ENCODE results near the gene MYOCD.

Gene MYOCD

DNA sequence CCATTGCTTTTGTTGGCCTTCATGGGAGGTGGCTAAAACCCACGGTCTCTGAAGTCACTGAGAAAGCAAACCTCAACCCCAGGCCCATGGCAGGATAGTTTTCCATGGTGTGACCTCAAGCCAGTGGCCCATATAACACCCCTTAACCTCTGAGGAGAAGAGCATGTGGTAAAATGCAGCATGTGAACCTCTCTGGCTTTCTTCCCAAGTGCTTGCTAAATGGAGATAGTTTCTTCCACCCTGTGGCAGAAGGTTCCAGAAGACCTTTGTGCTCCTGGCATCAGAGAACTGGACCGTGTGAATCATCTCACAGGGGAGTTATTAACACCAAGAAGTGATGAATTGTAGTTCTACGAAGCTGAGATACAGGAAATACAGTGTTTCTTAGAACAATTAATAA is 47.3 kb downstream of the MYOCD start:
- no peak for DNase-seq (ENCODE audit: low spot score)

DNA sequence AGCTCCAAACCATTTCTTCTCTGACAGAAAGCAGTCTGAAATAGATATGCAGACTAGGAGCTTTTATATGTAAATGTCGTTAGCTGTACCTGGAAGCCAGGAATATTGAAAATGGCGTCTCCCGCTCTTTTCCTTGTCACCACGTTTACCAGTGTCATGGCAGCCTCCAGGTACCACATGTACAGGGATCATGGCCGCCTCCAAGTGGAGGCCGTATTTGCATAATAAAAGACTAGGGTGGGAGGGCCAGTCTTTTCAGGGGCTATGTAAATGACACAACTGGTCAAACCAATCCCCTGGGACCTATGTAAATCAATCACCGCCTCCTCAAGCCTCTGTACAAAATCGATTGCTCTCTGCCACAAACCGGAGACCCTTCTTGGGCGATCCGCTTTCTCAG is 54.3 kb downstream of the MYOCD start:
- no peak for DNase-seq (ENCODE audit: low spot score)

DNA sequence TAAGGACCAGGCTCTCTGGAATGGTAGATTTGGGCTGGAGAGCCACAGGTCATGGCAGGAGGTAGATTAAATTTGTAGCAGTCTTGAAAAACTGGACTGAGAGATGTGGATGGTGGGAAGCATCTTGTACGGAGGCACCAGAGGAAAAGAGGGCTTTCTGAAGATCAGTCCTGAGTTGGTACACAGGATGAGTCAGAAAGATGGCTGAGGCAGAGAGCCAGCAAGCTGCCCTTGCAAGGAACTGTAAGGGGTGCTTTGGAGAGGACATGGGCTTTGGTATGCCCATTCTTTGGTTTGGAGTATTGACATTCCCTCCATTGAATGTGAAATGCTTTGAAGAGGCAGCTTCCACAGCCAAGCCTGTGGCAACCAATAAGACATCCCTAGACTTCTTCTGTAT is 55.9 kb downstream of the MYOCD start:
- no peak for DNase-seq (ENCODE audit: low spot score)

DNA sequence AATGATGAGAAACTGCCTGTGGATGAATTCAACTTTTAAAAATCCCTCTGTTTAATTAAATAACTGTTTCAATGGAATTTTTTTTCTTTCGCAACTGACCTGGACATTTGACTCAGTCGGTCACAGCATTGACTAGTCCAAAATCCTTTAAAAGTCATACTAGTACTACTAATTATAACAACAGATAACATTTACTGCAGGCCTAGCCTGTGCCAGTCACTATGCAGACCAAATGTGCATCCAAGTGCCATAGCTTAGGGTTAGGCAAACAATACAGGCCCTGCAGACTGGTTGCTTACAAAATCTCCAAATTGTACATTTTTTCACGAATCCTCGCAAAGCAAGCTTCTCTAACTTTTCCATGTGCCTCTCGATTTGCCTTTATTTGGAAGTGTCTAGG is 56.6 kb downstream of the MYOCD start:
- DNase-seq (ENCODE audit: low spot score): no peak

DNA sequence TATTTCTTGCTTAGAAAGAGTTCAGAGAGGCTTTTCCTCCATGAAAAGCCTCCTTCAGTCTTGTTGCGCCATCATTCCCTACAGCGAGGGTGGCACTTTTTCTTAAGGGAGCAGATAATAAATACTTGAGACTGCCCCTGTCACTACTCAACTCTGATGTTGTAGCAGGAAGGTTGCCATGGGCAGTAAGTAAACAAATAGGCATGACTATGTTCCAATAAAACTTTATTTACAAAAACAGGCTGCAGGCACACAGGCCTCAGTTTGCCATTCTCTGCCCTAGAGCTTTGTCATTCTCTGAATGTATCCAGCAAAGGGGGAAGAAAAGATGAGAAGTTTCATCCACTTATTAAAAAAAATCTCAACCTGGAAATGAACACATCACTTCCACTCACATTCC is 60.4 kb downstream of the MYOCD start:
- DNase-seq (ENCODE audit: low spot score): no peak

DNA sequence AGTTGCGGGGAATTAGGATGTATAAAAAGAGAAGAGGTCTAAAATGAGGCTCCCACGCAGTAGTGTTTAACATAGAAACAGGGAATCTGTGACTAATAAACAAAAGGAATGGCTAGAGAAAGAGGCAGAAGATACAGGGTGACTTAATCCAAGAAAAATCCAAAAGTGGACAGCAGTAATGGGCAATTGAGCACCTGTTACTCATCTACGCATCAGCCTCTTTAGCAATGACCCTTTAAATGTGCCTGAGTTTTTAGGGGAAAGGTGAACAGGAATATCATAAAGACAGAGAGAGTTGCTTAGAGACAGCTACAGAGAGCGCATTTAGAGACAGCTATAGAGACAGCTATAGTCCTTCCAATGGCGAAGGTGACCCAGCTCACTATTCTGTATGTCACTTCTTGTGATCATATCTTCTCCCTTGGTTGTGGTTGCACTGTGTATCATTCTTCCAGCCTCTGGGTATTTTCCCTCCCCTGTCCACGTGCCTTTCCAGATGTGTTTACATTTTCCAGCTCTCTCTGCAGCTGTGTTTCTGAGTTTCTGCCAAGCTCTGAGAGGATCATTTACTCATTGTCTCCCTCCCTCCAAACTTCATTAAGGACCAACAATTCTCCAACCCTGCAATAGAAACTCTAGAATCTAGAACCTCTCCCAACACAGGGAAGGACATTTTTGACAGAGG is 61.5 kb downstream of the MYOCD start:
- DNase-seq (ENCODE audit: low spot score): no peak

DNA sequence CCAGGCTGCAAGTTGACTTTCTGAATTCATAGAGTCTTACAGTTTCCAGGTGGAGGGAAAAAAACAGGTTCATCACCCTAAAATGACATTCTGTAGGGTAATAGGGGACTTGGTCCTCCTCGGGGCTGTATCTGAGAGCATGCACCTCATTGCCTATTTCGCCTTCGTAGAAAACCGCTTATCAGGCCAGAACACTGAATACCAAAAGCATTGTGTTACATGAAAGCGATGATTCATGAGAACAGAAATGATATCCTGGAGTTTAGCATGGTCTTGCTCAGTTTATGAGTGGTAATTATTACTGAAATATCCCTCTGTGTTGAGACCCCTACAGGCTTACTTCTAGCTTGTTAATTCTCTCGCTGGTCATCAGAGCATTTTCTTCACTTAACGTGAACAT is 62.2 kb downstream of the MYOCD start:
- no peak for DNase-seq (ENCODE audit: low spot score)

DNA sequence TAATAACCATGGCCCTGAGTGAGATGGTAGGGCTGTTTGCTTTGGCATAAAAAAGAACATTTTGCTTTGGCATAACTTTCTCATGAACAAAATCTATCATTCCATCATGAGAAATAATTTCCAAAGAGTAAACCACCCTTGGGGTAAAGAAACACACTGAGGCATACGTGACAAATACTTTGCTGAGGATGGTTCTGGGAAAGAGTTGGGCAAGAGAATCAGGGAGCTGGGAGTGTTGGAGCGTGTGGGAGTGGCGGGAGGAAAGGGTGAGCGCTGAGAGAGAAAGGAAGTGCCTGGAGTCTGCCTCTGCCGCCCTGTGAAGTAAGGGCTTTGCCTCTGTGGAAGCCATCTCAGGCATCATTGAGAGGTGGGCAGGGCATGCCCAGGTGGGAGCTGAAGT is 63.4 kb downstream of the MYOCD start:
- no peak for DNase-seq (ENCODE audit: low spot score)

DNA sequence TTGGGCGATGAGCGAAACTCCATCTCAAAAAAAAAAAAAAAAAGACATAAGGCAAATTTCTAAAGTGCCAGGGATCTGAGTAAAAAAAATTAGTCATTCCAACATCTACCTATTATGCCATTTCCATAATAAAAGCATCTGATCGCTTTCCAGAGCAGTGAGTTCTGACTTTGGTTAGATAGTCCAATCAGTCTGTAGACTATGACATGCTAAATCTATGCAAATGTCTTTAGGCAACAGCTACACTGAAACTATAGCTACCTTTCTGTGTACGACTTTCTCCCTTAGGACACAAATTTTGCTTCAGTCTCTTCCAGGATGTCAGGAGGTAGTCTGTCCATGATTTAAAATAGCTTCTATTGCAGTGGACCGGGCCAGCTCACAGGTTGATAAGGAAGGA is 64.7 kb downstream of the MYOCD start:
- DNase-seq (ENCODE audit: low spot score): no peak

DNA sequence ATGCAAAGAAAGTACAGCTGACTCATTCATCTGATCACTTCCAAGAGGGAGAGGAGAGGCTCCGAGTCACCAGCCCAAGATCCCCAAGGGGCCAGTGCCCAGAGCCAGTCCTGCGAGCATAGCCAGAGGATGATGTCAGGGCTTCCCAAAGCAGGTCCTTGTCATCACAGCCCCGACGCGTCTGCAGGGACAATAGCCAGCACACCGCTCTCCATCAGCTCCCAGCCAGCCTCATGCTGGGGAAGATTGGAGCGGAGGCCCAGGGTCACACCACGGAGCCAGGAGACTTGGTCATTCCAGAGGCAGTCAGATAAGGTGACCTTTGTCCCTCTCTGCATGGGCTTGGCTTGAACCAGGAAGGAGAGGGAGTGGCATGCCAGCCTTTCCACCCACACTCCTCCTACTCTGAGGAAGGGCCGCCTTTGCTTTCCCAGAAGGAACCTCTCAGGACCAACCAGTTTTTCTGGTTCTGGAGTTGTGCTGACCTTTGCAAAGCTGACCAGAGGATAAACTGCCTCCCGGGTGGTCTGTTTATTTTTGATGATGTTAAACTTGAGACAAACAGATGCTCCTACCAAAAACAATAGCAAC is 65.3 kb downstream of the MYOCD start:
- no peak for DNase-seq (ENCODE audit: low spot score)

DNA sequence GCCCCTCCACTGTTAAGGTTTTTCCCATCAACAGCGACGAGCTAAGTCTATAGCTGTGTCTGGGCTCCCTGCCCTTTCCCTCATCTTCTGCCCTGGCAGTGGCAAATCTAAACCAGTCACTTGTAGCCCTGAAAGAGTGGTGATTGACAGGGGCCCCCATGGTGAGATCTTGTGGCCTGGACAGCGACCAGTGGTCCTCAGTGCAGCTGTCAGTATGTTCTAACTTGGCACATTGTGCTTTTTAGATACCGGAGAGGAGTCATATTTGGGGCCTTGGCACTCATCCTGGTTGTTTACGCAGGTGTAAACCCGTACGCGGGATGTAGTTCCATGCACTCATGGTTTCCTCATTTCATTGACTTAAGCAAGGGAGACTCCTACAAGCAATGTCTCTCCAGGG is 66.1 kb downstream of the MYOCD start:
- DNase-seq (ENCODE audit: low spot score): no peak

DNA sequence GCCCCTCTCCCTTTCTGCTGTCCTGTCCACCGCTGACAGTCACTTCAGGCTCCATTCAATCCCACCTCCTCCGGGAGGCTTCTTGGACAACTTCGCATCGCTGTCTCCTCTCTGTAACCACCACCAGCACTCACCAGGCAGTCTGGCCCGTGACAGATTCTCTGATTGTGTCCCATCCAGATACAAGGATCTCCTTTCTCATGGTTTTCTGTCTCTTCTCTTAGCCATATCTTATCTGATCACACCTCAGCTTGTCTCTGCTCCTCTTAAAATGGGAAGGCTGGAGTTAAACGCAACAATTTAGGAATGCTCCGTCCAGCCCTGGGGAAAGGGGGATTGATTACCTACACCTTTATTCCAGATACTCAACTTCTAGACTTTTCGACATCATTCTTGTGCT is 66.7 kb downstream of the MYOCD start:
- no peak for DNase-seq (ENCODE audit: low spot score)

DNA sequence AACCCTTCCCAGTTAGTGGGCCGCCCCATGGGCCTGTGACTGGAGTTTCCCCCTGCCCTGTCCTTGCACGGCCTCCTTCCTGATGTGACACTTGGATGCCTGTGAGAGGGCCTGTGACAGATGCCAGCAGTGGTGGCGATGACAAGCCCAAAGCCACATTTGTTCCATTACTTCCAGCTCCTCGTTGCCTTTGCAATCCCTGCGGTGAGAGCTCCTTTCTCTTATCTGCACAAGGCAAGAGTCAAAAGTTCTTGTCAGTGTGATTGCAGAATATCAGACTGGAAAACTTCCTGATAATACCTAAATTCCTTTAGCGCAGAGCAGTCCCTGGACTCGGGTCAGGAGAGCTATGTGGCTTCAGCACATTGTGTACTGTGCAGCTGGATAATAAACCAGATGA is 69.2 kb downstream of the MYOCD start:
- no peak for DNase-seq (ENCODE audit: low spot score)

DNA sequence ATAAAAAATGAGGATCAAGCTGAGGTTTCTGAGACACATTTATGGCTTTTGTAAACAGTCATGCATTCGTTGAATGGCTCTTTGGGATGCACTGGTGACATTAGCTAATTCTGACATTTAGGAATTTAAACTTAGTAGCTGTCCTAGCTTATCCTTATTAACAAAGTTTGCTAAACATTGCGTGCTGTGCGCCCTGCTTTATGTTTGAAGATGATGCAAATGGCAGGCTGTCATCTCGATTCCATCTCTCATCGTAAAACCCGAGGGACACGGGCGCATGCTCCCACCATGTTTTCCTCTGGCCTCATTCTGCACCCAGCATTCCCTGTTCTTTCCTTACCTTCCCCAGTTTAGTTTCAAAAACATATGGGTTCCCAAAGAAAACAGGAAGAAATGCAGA is 69.8 kb downstream of the MYOCD start:
- no peak for DNase-seq (ENCODE audit: low spot score)

DNA sequence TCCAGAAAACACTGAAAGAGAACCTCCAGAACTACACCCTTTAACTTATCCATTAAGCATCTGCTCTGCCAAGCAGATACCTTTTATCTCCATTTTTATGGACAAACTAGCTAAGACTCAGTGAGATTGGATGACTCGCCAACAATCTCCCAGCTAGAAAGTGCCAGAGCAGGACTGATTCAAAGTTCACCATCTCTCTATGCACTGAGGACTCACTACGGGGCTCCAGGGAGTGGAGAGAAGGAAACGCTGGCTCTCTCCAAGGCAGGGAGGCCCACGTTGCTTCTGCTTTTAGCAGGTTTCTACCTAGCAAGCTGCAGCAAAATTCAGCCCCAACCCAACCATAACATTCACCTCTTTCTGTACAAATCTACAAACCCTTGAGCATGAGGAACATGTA is 70.8 kb downstream of the MYOCD start:
- no peak for DNase-seq (ENCODE audit: low spot score)

DNA sequence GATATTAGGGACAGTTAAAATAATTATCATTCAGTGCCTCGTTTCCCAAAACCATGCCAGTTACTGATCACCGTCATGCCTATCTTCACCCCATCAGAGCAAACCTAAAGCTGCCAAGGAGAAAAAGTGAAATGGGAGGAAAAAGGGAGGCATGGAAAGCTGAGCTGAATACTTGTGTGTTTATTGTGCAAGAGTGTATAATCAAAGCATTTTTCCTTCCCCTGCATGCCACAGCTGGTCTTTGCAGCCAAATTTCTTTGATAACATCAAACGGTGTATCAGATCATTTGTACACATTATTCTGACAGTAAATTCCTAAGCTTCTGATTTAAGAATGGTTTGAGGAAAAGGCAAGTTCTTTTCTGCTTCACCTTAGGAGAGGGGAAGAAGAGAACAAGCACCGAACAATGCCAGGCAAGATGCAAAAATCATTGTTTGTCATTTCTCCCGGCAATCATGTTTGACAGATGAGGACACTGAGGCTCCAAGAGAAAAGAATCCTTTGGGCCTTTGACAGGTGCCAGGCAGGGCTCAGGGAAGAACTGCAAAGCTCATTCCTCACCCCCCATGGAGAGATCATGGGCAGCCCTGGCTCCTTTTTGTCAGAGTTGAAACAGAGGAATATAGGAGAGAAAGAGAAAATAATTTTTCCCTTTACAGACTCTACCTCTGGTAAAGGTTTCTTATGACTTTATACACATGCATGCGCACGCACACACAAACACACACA is 72.2 kb downstream of the MYOCD start:
- DNase-seq (ENCODE audit: low spot score): no peak

DNA sequence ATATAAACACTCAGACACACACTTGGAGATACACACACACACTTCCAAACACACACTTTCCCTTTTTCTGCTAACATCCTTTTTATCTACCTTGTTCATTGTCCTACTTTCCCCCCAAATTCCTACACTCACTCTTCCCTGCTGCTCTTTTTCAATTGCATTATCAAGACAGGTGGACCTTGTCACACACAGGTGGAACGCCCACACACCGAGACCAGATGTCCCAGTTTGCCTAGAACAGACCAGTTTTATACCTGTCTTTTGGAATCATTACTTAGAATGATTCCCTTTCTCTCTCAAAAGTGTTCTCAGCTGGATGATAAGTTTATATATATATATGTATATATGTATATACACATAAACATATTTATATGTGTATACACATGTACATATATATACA is 72.9 kb downstream of the MYOCD start:
- DNase-seq (ENCODE audit: low spot score): no peak

DNA sequence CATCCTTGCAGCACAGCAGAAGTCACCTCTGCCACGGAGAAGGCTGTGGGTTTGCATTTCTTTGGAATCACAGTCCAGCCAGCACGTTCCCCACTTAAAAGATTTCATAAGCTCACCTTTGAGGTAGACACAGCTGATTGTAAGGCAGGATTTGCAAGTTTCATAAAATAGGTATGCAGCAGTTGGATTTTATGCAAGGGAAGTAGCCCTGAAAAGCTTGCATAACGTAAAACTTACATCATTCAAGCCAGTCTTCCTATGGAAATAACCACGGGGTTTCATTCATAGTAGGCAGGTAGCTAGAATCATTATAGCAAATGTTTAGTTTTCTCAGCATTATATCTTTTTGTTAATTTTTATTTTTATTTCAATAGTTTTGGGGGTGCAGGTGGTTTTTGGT is 73.8 kb downstream of the MYOCD start:
- no peak for DNase-seq (ENCODE audit: low spot score)

DNA sequence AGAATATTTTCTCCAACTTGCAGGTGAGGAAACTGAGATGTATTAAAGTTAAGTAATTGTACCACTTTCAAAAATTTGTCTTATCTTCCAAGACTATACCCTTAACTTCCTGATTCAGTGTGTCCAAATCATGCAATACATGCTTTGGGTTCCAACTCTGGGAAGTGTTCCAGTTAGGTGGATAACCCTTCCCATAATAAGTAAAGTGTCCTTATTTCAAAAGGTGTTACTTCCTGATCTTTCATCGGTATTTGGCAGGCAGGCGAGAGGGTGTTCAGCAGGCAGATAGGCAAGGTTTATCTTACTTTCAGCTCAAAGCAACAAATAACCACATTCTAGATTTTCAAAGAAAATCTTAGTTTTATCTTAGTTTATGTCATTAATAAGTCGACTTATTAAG is 77.4 kb downstream of the MYOCD start:
- no peak for DNase-seq (ENCODE audit: low spot score)

DNA sequence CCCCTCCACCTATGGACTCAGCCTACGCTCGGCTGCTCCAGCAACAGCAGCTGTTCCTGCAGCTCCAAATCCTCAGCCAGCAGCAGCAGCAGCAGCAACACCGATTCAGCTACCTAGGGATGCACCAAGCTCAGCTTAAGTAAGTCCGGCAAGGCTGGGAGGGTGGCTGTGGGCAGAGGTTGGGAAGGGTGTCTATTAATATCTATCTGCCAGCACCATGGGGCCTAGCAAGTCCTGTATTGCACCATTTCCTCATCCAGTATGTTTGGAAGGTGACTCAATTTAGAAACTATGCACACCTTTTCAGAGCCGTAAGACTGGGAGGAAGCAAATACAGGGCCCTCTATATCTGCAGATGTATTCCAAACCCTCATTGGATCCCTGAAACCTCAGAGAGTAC is 78.6 kb downstream of the MYOCD start:
- no peak for DNase-seq (ENCODE audit: low spot score)

DNA sequence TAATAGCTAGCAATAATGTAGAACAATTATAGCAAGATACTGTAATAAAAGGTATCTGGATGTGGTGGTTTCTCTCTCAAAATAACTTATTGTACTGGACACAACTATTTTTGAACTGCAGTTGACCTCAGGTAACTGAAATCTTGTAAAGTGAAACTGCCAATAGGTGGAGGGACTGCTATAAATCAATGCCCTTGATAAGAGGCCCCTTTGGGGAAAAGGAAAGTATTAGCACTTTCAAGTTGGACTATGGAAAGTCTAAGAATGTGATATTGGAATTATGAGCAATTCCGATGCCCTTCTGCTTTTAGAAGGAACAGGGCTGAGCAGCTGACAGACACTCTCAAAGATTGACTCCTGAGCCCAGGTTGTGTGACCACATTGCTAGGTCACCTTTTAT is 79.1 kb downstream of the MYOCD start:
- DNase-seq (ENCODE audit: low spot score): no peak

DNA sequence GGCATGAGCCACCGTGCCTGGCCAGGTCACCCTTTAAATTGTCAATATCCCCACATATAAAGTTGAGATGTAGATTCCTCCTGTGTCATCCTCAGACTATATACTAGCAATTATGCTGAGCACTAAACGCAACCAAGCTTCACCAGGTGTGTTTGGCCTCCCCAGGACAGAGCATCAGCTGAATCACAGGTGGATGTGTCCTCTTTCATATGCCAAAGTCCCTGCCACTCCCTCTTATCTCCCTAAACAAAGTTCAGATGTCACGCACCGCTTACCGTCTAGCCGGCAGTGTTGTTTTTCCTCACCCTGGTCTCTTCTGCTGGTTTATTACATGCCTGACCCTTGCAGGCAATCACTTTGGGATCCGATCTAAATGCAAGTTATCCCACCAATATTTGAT is 79.8 kb downstream of the MYOCD start:
- no peak for DNase-seq (ENCODE audit: low spot score)

DNA sequence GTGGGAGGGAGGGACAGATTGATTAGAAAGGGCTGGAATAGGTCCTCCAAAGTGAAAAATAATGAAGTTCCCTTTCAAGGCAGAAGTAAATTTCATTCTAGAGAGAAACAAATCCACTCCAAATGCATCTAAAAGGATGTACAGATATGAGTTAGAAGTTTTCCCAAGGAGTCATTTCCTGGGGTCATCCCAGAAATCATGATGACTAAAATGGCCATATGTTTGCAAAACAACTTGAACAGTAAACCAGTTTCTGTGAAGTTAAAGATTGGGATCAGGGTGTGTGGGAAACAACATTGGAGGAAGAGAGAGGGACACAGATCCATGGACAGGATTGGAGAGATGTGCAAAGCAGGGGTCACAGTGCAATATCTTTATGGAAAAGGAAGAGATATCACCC is 91.1 kb downstream of the MYOCD start:
- DNase-seq (ENCODE audit: low spot score): no peak

DNA sequence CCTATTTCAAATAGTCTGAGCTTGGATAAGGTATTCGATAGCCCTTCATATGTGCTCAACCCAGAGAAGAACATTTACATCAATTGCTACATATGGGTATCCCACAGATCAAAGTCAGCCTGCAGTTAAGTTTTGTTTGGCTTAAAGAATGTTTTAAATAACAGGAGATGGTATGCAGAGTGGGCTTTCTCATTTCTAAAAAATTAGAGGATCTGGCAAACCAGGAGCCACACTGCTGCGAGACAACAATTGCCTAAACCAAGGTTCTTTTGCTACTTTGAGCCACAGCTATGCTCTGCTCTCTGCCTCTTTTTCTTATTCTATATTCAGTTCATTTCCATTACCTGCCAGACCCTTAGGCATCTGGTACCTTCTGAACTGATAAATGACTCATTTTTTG is 93.4 kb downstream of the MYOCD start:
- no peak for DNase-seq (ENCODE audit: low spot score)

Data from hematopoietic multipotent progenitor cell treated with erythropoietin and hydrocortisone succinate and interleukin-3 and kit ligand, for 17 days (in vitro differentiated cells).